Heart left ventricle (tissue), 13 donors: Measurements from ENCODE around the gene BMPR1A.

Experiments
- POLR2A ChIP-seq, 2 donors: fragments of 450-650 bp; IDR thresholded peaks; one replicate each; pipeline ENCODE4 v1.6.1; 2017; ENCODE audit warnings: antibody characterized with exemption in 2 of 2, mild to moderate bottlenecking in 2 of 2, moderate library complexity in 2 of 2
- TF ChIP-seq, protein P1 (sequence below), 12 donors: fragments of 200-600 bp; sonication (generic) in 4 of 12; IDR thresholded peaks; one replicate each; pipeline versions ENCODE4 v1.5.0 to v1.8.0; 2018 to 2022; ENCODE audit warnings: antibody characterized with exemption in 12 of 12, mild to moderate bottlenecking in 5 of 12
- donor health status: ischemic (EF 13 %, LVEDD 7.1; RV severe dilation, severe dysfunction).
- donor health status: DM: no; HTN: yes; CAD: no.
- donor health status: DM: no; HTN: no; CAD: no.
- donor health status: ischemic (EF 25% LVEDD 6.9; RV normal size, moderate dysfunction).
- donor health status: ischemic (EF 25% LVEDD 5.7; RV mildly dilated, moderate dysfunction).
- donor health status: ischemic (EF 35%, LVEDD 5.7; RV mildly dilated, moderate dysfunction).
- donor health status: nonischemic (EF 11% LVEDD 7.7; RV severe dilation, severe dysfunction).
- donor health status: DM: yes; HTN: yes; CAD: no.
- donor health status: PGD.
- donor health status: ischemic (EF 29% LVEDD 5.4; RV normal size, mild dysfunction).
- donor health status: nonischemic (EF 23%, LVEDD 6.1; RV moderate dilation, normal function).

- TF ChIP-seq, protein P1, sequence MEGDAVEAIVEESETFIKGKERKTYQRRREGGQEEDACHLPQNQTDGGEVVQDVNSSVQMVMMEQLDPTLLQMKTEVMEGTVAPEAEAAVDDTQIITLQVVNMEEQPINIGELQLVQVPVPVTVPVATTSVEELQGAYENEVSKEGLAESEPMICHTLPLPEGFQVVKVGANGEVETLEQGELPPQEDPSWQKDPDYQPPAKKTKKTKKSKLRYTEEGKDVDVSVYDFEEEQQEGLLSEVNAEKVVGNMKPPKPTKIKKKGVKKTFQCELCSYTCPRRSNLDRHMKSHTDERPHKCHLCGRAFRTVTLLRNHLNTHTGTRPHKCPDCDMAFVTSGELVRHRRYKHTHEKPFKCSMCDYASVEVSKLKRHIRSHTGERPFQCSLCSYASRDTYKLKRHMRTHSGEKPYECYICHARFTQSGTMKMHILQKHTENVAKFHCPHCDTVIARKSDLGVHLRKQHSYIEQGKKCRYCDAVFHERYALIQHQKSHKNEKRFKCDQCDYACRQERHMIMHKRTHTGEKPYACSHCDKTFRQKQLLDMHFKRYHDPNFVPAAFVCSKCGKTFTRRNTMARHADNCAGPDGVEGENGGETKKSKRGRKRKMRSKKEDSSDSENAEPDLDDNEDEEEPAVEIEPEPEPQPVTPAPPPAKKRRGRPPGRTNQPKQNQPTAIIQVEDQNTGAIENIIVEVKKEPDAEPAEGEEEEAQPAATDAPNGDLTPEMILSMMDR (IDR thresholded peaks at IDR 0.05), result no peak
- TF ChIP-seq POLR2A (IDR thresholded peaks at IDR 0.05), result no peak
Measured at GRCh38 chr10:86965986-86966654, 209.7 kb downstream of the BMPR1A start.
